Aorta (tissue), 5 donors: ENCODE results near the gene PELI2. TPM values are rescaled to one million over a fixed set of nuclear protein-coding genes. Genes with fewer than 3 reads are reported as not detected.

Experiments used
- ATAC-seq: fragments of 200-7000 bp; cut with Tn5 transposase; one replicate; pipeline ENCODE4 v1.9.1; 2022; ENCODE audit warnings: moderate library complexity; ENCODE audit not compliant: low FRiP score
- DNase-seq, 2 donors: peaks; one replicate each; pipeline ENCODE4 v3.0.0-alpha.2; 2020
- H3K27ac ChIP-seq, 2 donors: one replicate each; pipeline ENCODE4 v1.5.1; 2013; ENCODE audit warnings: low read length in 2 of 2, mild to moderate bottlenecking in 2 of 2, moderate library complexity in 2 of 2, control low read depth in 1 of 2, inconsistent platforms in 1 of 2, low read depth in 1 of 2
- H3K27me3 ChIP-seq, 2 donors: one replicate each; pipeline ENCODE4 v1.6.1; 2013; ENCODE audit warnings: control low read depth in 1 of 2, low read length in 1 of 2, mild to moderate bottlenecking in 1 of 2, moderate library complexity in 1 of 2; ENCODE audit not compliant: insufficient read depth in 2 of 2, control insufficient read depth in 1 of 2
- H3K36me3 ChIP-seq, 2 donors: one replicate each; pipeline ENCODE4 v1.6.1; 2013; ENCODE audit warnings: control low read depth in 1 of 2, low read length in 1 of 2, mild to moderate bottlenecking in 1 of 2; ENCODE audit not compliant: insufficient read depth in 2 of 2, control insufficient read depth in 1 of 2
- H3K4me1 ChIP-seq, 2 donors: one replicate each; pipeline ENCODE4 v1.6.1; 2013; ENCODE audit warnings: low read length in 2 of 2, control low read depth in 1 of 2, mild to moderate bottlenecking in 1 of 2, moderate library complexity in 1 of 2; ENCODE audit not compliant: insufficient read depth in 2 of 2, control insufficient read depth in 1 of 2
- H3K4me3 ChIP-seq, 2 donors: one replicate each; pipeline ENCODE4 v1.5.1; 2013; ENCODE audit warnings: low read length in 2 of 2, control low read depth in 1 of 2, mild to moderate bottlenecking in 1 of 2
- H3K9me3 ChIP-seq: one replicate; pipeline ENCODE4 v1.6.1; 2013; ENCODE audit warnings: mild to moderate bottlenecking, low read length; ENCODE audit not compliant: control insufficient read depth
- WGBS, 2 donors: extraction: QIAGEN DNeasy Blood & Tissue Kit; methylation state at CpG; one replicate each; pipeline ENCODE4 v1.1.7; 2013; 5-methylcytosine and 5-hydroxymethylcytosine counted together
- intact Hi-C, 2 donors: fragments of 100-400 bp; cut with DNase I; formaldehyde crosslinking; loops; one replicate each; pipeline versions ENCODE4 v1.14.2 to v1.15.0; 2022
- polyA plus RNA-seq, 2 donors: library from polyadenylated mRNA; stranded (reverse); fragments of 200-250 nt; gene quantifications; one replicate each; pipeline ENCODE4 v1.2.3, GENCODE V29; 2013
- total RNA-seq, 2 donors: library from RNA; stranded (reverse); fragmentation: NEBNext Ultra II Directional; extraction: Animal tissue kit (Norgen Biotek cat#: 25700); gene quantifications; one replicate each; pipeline ENCODE4 v1.2.1, GENCODE V29; 2021
- donor health status: healthy with polysubstance abuse.
- donor health status: Bipolar disorder and iron deficiency.
- donor health status: DM: no; HTN: no; CAD: no.
- donor health status: DM: no; HTN: no; CAD: no.
- donor health status: DM: yes; HTN: yes; CAD: no.

The PELI2 gene
- total and polyA plus RNA-seq, 4 donors: 3.6 to 22.8 (median 14.6) TPM

DNA sequence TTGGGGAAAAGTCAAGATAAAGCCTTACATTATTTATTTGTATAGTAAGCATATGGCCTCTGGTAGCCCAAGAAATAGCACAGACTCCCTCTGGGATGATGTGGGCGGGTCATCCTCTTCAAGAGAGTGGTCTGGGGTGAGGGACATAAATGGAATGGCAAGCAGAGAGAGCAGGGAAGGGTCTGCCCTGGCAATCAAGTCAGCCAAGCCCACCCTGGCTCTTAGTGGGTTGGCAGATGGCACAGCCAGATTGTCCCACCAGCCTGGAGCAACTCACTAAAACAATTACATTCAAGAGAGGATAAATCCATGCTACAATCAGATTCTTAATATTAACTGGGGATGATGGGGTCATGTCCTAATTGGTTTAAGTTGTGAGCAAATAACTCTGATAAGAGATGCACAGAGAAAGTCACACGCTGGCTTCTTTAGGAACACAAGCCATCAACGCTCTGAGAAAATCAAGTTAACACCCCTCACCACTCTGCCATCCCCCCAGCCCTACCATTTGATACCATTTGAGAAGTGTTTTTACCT is 2.8 kb upstream of the PELI2 start:
- intact Hi-C loops: loop anchor here (5.0 to 10.0 kb wide), 3 partner anchors 227 to 411 kb away; no protein-coding TSS in a partner anchor
- Histone ChIP-seq H3K4me1 (peaks cover 0 to 1% of the 10 kb centered on the region in 2 donors), H3K27me3 (no peaks in the 10 kb centered on the region), H3K27ac (no peak overlapping the region), H3K9me3 (no peaks in the 10 kb centered on the region), H3K4me3 (no peak overlapping the region), H3K36me3 (no peaks in the 10 kb centered on the region)
- DNase-seq (no peak), ATAC-seq (no peak)
- WGBS, 2 donors: 80% methylated on average over 3 of the region's 3 CpGs

DNA sequence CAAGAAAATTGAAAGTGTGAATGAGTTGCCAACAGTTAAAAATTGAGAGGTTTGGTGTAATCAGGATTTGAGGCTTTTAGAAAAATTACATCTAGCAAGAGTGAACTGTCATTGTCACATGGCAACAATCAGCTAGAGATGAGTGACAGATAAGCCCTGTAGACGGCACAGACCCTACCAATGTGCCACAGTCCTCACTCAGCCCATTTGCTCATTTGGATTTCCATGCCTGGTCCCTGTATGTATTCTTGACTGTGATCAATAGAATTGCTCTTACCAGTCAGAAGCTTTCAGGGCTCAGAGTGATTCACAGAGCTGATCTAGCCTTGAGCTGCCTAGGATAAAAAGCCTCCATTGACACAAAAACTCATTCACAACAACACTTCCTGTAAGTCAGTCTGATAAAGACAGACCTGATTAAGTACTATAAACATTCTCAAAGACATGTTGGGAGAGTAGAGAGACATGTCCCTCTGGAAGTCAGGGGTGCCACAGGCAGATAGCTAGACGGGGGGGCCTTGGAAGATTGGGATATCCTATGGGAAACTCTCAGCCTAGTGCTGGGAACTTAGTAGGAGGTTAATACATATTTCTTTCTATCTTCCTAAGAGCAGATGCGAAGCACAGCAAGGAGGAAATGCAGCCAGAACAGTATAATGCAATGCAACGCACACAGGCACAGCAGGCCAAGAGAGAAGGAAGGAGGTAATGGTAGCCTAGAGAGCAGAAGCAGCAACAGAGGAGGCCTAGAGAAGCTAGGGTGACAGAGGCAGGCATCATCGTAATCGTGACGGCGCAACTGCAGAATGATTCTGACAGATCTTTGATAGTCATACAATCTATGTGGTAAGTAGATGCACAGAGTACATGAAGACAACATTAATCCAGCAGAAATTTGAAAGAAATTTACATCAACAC is 2.0 kb upstream of the PELI2 start:
- ATAC-seq: no peak
- Histone ChIP-seq H3K36me3 (no peaks in the 10 kb centered on the region), H3K4me3 (no peak overlapping the region), H3K27ac (no peak overlapping the region), H3K9me3 (no peaks in the 10 kb centered on the region), H3K4me1 (peaks cover 2 to 4% of the 10 kb centered on the region in 2 donors), H3K27me3 (no peaks in the 10 kb centered on the region)
- intact Hi-C loops: loop anchor here (5.0 to 10.0 kb wide), 3 partner anchors 226 to 411 kb away; no protein-coding TSS in a partner anchor
- WGBS, 2 donors: 77 to 82% methylated on average over 8 of the region's 8 CpGs
- no peak for DNase-seq

GRCh38 chr14:56118611-56119181 is 485 bp downstream of the PELI2 start:
- Histone ChIP-seq H3K4me3 (peak overlapping the region; percentile 79 to 96), H3K27me3 (no peaks in the 10 kb centered on the region), H3K4me1 (peaks cover 4 to 8% of the 10 kb centered on the region in 2 donors), H3K9me3 (no peaks in the 10 kb centered on the region), H3K27ac (peak overlapping the region; percentile 29 to 73), H3K36me3 (no peaks in the 10 kb centered on the region)
- 0 to 1% methylated on average over 23 to 87 of the region's 87 CpGs for WGBS, 2 donors
- intact Hi-C loops: loop anchor here (2.0 to 10.0 kb wide), 4 partner anchors 18 to 414 kb away; no protein-coding TSS in a partner anchor
- peak; percentile 51 for ATAC-seq
- DNase-seq: peak; percentile 67 to 86

DNA sequence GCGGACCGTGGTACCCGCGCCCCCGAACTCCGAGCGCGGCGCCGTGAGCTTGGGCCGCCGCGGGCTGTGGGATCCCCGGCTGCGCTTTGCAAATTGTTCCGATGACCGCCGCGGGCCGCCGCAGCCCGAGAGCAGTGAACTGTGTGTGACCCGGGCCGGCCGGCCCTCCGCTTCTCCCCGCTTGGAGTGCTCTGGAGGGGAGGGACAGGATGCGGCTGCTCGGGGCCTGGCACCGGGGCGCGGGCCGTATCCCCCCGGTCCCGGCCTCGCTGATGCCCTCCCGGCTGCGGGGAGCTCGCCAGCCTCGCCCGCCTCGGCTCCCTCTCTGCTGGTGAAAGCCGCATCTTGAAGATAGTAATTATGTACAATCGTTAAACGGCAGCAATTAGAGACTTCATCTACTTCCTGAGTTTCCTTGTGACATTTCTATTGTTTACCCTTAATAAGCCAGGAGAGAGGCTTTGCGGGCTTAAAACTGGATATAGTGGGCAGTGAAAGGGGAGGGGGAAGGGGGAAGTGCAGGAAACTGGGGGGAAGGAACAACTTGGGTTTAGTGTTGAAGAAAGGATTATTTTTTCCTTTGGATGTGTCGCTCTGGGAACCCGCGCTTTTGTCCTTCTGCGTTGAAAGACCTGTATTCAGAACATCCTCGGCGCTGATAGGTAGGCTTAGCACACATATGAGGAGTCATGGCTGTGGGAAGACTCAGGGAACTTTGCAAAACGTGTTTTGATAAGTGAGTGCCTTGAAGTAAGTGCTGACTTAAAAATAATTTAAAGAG is 1.2 kb downstream of the PELI2 start:
- H3K27ac ChIP-seq: peak overlapping the region; percentile 7 to 35
- DNase-seq: peak; percentile 73 to 87
- intact Hi-C loops: loop anchor here (2.0 to 10.0 kb wide), 4 partner anchors 19 to 415 kb away; no protein-coding TSS in a partner anchor
- no peaks in the 10 kb centered on the region for H3K9me3 ChIP-seq
- WGBS, 2 donors: 0 to 1% methylated on average over 53 of the region's 53 CpGs
- H3K27me3 ChIP-seq: no peaks in the 10 kb centered on the region
- H3K36me3 ChIP-seq: no peaks in the 10 kb centered on the region
- peaks cover 5 to 8% of the 10 kb centered on the region in 2 donors for H3K4me1 ChIP-seq
- peak; percentile 65 for ATAC-seq
- H3K4me3 ChIP-seq: peak overlapping the region; percentile 79 to 96

GRCh38 chr14:56120091-56120691 is 2.0 kb downstream of the PELI2 start:
- intact Hi-C loops: no loop called here
- Histone ChIP-seq H3K9me3 (no peaks in the 10 kb centered on the region), H3K27ac (peak overlapping the region in 1 of 2 donors; percentile 52), H3K4me3 (peak overlapping the region; percentile 79 to 96), H3K4me1 (peaks cover 8 to 9% of the 10 kb centered on the region in 2 donors), H3K36me3 (no peaks in the 10 kb centered on the region), H3K27me3 (no peaks in the 10 kb centered on the region)
- ATAC-seq (peak; percentile 27), DNase-seq (no peak)
- WGBS, 2 donors: 1% methylated on average over 13 of the region's 13 CpGs

- H3K27ac ChIP-seq: no peak overlapping the region
- intact Hi-C loops: no loop called here
- no peaks in the 10 kb centered on the region for H3K9me3 ChIP-seq
- H3K4me3 ChIP-seq: no peak overlapping the region
- 92% methylated on average over 3 of the region's 3 CpGs for WGBS, 2 donors
- no peaks in the 10 kb centered on the region for H3K36me3 ChIP-seq
- no peak for DNase-seq
- no peak for ATAC-seq
- H3K27me3 ChIP-seq: no peaks in the 10 kb centered on the region
- H3K4me1 ChIP-seq: peaks cover 8 to 9% of the 10 kb centered on the region in 2 donors
These were observed 3.6 kb downstream of the PELI2 start for GRCh38 chr14:56121816-56122215.

DNA sequence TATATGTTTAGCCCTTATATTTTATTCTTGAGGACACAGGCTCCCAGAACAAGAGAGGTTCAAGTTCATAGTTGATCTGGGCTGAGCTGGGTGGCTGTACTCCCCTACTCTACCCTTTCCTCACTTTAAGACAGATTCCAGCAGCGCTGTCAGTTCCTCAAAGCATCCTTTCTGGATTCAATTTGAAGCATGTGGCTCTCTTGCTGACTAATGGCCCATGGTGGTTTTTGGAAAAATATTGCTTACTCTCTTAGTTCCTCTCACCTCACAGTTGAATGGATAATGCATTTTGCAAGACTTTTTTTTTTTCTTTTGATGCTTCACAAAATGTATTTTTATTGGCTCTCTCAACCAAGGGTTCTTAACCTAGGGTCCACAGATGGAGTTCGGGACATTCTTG is 4.1 kb downstream of the PELI2 start:
- H3K4me3 ChIP-seq: no peak overlapping the region
- H3K36me3 ChIP-seq: no peaks in the 10 kb centered on the region
- H3K9me3 ChIP-seq: no peaks in the 10 kb centered on the region
- no peak for DNase-seq
- no peak overlapping the region for H3K27ac ChIP-seq
- intact Hi-C loops: no loop called here
- H3K4me1 ChIP-seq: peaks cover 8 to 9% of the 10 kb centered on the region in 2 donors
- WGBS, 2 donors: 83 to 90% methylated on average over 2 of the region's 2 CpGs
- H3K27me3 ChIP-seq: no peaks in the 10 kb centered on the region
- no peak for ATAC-seq

GRCh38 chr14:56124327-56124726 is 6.1 kb downstream of the PELI2 start:
- DNase-seq: no peak
- Histone ChIP-seq H3K27ac (peak overlapping the region in 1 of 2 donors; percentile 40), H3K36me3 (no peaks in the 10 kb centered on the region), H3K4me1 (peaks cover 8 to 9% of the 10 kb centered on the region in 2 donors), H3K9me3 (no peaks in the 10 kb centered on the region), H3K4me3 (no peak overlapping the region), H3K27me3 (no peaks in the 10 kb centered on the region)
- no peak for ATAC-seq
- intact Hi-C loops: no loop called here
- WGBS, 2 donors: 25 to 28% methylated on average over 2 of the region's 2 CpGs
